HG03571 (cell line): Measurements from ENCODE around the gene AMD1.
"Not testable (repeated sequence)": the region's sequence is repeated elsewhere in the genome, so short reads cannot be mapped to it uniquely, and the experiment has no call there.

Experiments
- ATAC-seq: cut with Tn5 transposase; IDR thresholded peaks from one replicate; pipeline ENCODE4 v1.9.1; 2021; ENCODE audit not compliant: unreplicated experiment

The AMD1 gene

DNA sequence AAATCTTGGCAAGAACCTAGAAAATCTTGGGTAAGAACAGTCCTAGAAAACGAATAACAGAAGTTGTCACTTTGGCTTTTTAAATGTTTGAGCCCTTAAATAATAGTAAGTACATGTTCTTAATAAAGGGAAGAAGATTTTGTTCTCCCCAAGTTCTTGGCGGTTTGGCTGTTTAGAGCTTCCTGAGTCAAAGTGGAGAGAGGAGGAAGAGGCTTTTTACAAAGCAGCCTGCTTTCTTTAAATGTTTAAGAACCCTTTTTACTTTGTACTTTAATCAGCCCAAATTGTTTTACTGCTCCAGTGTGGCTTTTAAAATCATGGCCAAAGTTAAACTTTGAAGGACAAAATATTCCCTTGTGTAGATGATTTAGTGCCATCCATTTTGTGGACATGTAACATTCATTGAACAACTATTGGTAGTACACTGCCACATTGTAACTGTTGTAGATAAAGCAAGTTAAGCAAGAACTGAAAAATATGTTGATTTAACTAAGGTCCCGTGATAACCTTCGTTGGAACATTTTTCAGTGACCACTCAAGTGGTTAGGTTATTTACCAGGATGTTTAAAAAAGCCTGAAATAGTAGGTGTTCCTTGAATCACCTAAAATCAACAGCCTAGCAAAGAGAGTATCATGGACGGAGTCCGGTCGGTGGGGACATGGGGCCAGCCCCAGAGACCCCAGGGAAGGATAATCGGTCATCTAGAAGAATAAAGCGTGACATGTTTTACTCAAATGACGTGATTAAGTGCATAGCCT, 2.4 kb downstream of the AMD1 start:
- ATAC-seq: no peak

DNA sequence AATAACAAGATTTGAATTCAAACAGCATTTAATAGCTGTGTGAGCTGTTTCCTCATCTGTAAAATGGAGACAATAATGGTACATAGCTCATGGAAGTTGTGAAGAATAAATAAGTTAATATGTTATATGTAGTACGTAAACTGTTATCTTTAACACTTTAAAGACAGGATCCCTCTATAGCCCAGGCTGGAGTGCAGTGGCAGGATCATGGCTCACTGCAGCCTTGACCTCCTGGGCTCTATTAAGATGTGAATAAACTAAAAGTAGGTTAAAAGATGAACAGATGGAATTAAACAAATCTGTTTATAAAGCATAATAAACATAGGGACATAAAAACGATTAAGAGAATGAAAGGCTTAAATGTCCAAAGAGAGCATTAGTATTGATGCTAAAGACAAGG, 3.0 kb downstream of the AMD1 start:
- ATAC-seq: no peak

DNA sequence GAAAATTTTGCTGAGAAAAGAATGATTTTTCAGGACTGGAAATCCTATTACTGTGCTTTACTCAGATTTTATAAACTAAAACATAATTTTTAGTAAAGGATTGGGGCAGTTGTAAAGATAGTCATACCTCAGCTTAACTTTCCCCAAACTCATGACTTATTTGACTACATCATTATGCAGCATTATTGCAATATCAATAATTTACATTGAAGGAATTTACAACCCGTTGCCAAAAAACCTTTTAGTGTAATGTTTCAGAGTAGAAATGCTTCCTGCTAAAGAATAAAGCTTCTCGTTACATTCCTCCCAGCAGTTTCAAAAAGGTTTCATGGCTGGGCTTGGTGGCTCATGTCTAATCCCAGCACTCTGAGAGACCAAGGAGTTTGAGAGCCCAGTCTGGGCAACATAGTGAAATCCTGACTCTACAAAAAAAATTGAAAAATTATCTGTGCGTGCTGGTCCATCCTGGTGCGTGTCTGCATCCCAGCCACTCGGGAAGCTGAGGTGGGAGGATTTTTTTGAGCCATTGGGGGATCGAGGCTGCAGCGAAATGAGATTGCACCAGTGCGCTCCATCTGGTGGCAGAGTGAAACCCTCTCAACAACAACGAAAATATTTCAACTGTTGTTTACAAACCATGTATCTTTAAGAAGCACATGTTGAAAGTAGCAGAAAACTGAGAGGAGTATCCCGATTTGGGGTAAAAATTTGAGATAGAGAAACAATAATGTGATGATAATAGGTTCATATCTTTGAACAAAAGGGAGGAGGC, 4.4 kb downstream of the AMD1 start:
- ATAC-seq: no peak

DNA sequence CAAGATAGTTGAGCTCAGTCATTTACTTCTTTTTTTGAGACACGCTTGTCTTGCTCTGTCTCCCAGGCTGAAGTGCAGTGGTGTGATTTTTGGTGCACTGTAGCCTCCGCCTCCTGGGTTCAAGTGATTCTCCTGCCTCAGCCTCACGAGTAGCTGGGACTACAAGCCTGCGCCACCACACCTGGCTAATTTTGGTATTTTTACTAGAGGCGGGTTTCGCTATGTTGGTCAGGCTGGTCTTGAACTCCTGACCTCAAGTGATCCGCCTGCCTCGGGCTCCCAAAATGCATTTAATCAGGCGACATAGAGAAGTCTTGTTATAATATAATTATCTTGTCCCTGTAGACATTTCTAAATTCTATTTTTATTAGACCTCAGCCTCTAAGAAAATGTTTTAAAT, 6.1 kb downstream of the AMD1 start:
- no peak for ATAC-seq

DNA sequence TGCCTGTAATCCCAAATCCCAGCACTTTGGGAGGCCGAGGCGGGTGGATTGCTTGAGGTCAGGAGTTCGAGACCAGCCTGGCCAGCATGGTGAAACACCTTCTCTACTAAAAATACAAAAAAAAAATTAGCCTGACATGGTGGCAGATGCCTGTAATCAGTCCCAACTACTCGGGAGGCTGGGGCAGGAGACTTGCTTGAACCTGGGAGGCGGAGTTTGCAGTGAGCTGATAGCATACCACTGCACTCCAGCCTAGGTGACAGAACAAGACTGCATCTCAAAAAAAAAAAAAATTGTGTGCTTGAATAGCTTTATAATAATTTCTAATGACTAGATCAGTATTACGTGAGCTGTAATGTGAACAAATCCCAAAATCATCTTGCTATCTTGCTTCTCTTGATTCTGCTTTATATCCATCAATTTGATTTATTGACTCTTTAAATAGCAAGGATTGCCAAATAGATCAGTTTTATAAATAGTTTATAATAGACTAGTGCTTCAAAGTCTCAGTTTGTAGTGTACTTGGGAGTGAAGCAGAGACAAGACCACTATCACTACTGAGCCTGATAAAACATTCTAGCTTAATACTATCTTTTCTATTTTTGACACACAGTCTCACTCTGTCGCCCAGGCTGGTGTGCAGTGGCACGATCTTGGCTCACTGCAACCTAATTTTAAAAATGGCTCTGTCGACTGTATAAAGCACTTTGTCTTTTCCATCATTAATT, 7.1 kb downstream of the AMD1 start:
- no peak for ATAC-seq

DNA sequence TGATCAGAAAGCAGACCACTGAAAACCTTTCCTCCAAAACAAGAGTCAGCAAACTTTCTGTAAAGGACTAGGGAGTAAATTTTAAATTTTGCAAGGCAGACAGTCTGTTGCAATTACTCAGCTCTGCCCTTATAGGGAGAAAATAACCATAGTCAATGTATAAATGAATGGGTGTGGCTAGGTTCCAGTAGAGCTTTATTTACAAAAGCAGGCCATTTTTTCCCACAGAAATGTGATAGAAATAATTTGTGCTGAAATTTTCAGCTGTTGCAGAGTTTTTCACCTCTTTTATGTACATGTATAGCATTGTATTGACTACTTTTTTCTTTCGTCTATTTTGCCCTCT, 7.7 kb downstream of the AMD1 start:
- no peak for ATAC-seq

DNA sequence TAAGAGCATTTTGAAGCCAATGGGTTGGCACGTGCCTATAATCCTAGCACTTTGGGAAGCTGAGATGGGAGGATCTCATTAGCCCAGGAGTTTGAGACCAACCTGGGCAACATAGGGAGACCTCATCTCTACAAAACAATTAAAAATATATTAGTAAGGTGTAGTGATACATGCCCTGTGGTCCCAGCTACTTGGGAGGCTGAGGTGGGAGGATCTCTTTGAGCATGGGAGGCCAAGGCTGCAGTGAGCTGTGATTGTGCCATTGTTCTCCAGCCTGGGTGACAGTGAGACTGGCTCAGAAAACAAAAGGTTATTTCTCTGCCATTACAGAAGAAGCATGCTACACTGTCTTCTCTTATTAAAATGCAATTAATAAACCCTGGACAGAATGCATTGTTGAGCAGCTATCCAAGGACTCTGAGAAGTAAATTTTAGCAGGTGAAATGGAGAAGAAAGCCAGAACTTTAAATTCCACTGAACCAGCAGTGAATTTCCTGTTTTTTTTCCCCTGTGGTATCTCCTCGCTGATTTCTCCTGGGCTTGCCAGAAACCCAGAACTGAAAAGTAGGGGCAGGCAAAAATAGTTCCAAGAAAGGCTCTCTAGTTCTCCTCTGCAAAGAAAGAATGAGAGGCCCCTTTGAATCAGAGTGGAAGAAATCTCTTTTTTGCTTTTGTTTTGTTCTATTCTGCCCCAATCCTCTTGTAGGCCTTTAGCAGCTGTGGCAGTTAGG, 8.4 kb downstream of the AMD1 start:
- ATAC-seq: no peak

DNA sequence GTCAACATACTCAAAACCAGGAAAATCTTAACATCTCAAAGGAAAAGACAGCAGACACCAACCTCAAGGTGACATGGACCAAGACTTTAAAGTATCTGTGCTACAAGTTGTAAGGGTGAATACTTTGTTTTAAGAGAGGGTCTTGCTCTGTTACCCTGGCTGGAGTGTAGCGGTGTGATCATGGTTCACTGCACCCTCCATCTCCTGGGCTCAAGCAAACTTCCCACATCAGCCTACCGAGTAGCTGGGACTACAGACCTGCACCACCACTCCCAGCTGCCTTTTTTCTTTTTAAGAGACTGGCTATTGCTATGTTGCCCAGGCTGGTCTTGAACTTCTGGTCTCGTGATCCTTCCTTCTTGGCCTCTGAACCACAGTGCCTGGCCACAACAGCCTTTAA, 9.7 kb downstream of the AMD1 start:
- ATAC-seq: no peak

DNA sequence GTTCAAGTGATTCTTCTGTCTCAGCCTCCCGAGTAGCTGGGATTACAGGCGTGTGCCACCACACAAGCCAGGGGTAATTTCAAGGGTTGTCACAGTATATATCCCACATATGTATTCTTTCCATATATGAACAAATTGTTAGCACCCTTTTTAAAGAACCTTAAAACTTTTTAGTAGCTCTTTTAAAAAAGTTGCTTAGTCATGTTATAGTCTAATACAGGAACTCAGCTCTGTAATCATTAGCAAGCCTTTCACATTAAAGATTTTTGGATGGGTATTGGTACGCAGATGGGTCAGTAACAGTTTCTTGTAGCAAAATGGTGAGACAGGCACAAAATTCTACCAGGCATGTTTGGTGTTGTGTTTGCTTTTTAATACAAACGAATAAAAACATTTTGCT, 10.9 kb downstream of the AMD1 start:
- ATAC-seq: no peak

DNA sequence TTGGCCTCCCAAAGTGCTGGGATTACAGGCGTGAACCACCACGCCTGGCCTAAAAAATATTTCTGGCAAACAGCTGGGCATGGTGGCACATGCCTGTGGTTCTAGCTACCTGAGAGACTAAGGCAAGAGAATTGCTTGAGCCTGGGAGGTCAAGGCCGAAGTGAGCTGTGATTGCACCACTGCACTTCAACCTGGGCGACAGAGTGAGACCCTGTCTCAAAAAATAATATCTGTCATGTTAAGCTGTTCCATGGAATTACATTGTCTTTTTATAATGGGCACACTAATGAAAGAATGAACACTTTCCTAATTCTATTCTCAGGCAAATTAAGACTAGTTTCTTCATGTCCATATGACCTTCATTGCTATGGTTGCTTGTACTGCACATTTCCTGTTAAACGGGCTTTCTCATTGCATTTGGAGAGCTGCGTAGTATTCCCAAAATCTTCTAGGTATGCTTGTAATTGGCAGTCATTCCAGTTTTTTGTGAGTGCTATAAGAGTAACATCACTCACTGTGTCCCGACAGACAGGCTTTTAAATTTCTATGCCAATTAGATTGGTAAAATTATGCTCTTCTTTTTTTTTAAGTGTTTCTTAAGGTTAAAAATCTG, 12.1 kb downstream of the AMD1 start:
- no peak for ATAC-seq

DNA sequence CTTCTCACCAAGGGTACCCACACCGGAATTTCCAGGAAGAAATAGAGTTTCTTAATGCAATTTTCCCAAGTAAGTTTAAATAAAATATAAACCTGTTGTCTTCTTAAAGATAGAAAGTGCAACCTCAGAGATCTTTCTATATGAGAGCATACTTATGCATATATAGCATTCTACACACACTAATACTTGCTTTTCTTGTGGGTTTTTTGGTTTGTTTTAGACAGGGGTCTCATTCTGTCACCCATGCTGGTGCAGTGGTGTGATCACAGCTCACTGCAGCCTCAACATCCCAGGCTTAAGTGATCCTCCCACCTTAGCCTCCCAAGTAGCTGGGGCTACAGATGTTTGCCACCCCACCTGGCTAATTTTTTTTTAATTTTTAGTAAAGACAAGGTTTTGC, 15.7 kb downstream of the AMD1 start:
- ATAC-seq: no peak

DNA sequence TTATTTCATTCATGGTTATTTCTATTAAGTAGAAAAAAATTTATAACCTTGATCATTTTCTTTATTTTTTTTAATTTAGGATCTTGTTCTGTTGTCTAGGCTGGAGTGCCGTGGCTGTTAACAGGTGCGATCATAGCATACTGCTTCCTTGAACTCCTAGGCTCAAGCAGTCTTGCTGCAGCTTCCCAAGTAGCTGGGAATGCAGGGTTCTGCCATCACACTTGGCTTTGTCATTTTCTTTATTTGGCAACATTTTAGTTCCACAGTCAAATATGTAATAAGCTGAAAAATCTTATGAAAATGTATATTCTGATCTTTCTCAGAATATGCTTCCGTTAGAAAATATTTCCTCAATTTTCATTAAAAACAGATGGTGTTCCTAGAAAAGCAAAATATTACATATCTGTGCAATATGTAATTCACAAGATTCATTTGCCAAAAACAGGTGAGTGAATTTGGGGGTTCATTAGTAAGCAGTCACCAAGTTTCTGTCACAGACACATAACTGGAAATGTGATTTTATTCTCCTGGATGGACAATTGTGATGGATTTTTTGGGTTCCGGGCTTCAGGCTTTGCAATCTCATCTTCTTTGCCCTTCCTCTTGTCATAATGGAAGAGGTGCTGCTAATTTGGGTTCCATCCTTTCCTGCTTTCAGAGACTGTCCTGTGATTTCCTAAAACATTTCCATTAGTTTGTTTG, 21.5 kb downstream of the AMD1 start:
- no peak for ATAC-seq

DNA sequence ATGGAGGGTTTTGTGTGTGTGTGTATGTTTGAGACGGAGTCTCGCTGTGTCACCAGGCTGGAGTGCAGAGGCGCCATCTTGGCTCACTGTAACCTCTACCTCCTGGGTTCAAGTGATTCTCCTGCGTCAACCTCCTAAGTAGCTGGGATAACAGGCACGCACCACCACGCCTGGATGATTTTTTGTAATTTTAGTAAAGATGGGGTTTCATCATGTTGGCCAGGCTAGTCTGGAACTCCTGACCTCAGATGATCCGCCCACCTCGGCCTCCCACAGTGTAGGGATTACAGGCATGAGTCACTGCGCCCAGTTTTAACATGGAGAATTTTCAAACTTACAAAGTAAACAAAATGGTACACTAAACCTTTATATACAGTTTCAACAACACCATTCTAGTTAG, 22.8 kb downstream of the AMD1 start:
- no peak for ATAC-seq

DNA sequence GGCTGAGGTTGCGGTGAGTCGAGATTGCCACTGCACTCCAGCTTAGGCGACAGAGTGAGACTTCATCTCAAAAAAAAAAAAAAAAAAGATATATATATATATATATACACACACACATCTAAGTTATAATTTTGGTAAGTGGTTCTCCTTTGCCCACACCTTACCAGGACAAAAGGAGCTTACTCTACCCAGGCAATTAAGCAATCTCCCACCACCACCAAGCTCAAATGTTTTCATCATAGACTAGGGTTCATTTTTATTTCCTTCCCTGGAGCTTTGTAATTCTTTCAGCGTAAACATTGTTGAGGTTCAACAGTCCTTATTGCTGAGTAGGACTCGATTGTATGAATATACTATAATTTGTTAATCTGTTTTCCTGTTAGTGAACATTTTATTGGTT, 23.5 kb downstream of the AMD1 start:
- ATAC-seq: no peak

DNA sequence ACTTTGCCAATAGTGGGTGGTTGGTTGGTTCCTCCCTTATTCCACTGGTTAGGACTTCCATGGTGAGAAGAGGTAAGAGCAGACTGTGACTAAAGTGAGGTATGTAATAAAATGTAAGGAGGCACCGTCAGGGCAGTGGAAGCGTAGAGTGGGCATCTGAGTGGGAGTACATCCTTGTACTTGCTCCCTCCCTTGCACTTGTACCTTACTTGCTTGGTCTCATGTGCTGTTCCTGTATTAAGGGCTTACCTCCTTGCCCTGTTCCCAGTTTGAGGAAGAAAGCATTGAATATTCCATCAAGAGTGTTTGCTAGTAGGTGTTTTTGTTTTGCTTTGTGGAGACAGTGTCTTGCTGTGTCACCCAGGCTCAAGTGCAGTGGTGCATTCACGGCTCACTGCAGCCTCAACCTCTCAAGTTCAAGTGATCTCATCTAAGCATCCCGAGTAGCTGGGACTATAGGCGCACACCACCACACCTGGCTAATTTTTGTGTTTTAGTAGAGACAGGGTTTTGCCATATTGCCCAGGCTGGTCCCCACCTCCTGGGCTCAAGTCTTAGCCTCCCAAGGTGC, 25.5 kb downstream of the AMD1 start:
- no peak for ATAC-seq

DNA sequence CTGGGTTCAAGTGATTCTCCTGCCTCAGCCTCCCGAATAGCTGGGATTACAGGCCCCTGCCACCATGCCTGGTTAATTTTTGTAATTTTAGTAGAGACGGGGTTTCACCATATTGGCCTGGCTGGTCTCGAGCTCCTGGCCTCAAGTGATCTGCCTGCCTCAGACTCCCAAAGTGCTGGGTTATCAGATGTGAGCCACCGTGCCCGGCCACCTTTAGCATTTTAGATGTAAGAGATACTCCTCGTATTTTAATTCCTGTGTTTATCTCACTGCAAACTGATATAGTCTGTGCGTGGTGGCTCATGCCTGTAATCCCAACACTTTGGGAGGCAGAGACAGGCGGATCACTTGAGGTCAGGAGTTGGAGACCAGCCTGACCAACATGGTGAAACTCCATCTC, 27.0 kb downstream of the AMD1 start:
- not testable (repeated sequence) for ATAC-seq

DNA sequence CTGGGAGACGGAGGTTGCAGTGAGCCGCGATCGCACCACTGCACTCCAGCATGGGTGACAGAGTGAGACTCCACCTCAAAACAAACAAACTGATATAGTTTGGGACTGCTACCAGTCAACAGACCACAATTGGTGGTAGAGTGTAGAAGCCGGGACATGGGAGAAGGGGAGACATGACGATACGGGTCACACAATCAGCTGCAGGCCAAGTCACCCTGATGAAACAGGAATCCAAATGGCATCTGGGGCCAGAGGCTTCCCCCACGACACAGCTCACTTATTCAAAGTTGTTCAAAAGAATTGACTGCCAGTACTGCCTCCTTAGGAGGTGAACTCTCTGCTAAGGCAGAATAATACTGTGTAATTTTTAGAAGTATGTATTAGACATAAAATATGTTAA, 27.5 kb downstream of the AMD1 start:
- no peak for ATAC-seq

DNA sequence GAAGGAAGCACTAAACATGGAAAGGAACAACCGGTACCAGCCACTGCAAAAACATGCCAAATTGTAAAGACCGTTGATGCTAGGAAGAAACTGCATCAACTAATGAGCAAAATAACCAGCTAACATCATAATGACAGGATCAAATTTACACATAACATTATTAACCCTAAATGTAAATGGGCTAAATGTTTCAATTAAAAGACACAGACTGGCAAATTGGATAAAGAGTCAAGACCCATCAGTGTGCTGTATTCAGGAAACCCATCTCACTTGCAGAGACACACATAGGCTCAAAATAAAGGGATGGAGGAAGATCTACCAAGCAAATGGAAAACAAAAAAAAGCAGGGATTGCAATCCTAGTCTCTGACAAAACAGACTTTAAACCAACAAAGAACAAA, 31.7 kb downstream of the AMD1 start:
- ATAC-seq: not testable (repeated sequence)

DNA sequence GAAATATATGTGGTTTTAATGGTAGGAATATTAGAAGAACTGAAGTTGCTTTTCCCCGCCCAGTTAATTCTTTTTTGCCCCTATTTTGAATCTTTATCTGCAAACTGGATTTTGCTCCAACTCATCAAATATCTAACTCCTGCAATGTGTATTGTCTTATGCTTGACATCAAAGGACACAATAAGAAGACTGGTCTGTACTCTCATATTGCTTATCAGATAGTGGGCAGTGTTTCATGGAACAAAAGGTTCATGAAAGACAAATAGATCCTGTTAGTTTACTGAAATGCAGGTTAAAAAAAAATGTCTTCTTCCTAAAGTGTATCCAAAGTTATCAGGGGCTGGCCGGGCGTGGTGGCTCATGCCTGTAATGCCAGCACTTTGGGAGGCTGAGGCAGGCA, 56.2 kb downstream of the AMD1 start:
- no peak for ATAC-seq

DNA sequence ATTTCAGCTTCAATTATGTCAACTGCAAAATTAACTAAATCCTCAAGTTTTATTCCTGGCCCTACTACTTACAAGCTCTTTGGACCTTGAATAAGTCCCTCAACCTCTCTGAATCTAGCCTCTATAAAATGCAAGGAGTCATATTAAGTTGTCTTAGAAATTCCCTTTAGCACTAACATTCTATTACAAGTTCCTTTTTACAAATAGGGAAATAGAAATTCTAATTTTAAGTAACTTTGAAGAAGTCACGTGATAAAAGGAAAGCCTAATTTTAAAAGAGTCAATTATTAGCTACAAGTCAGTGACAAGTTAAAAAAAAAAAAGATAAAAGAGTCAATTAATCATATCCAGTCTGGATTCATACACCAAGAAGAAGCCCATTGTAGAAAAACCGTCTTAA, 59.3 kb downstream of the AMD1 start:
- no peak for ATAC-seq
